ENCODE data around the gene TBCC. TPM values are rescaled to one million over a fixed set of nuclear protein-coding genes. Genes with fewer than 3 reads are reported as not detected.

Gene TBCC
- total and polyA plus RNA-seq, 4 donors: 6.9 to 13.5 (median 11.7) TPM

- no peak overlapping the region for H3K9ac ChIP-seq (ENCODE audit: low read depth in 1 of 2, low read length in 2 of 2)
- H3K4me1 ChIP-seq (ENCODE audit: control insufficient read depth in 4 of 4, insufficient read depth in 4 of 4, low read length in 3 of 4): no peaks in the 10 kb centered on the region
- no peaks in the 10 kb centered on the region for H3K9me3 ChIP-seq (ENCODE audit: control insufficient read depth in 4 of 4, low read length in 3 of 4)
- no peaks in the 10 kb centered on the region for H3K27me3 ChIP-seq (ENCODE audit: control insufficient read depth in 4 of 4, insufficient read depth in 4 of 4, low read length in 3 of 4)
- no peak overlapping the region for H3K27ac ChIP-seq (ENCODE audit: low read depth in 1 of 2, low read length in 2 of 2)
- DNase-seq (ENCODE audit: low spot score): no peak
- no peak overlapping the region for H3K4me3 ChIP-seq (ENCODE audit: low read depth in 1 of 3, low read length in 3 of 3)
- 92% methylated on average over 3 of the region's 3 CpGs for WGBS
- no peak for TF ChIP-seq SP1 (IDR thresholded peaks at IDR 0.05)
- no peak for TF ChIP-seq ATF3 (IDR thresholded peaks at IDR 0.05)
- TF ChIP-seq CTCF (IDR thresholded peaks at IDR 0.05; ENCODE audit: low read depth, low read length, missing input control): no peak
- no peak for TF ChIP-seq HNF4A (conservative IDR thresholded peaks at IDR 0.05)
- no peak for TF ChIP-seq ZBTB33 (IDR thresholded peaks at IDR 0.05)
- TF ChIP-seq MAX (IDR thresholded peaks at IDR 0.05): no peak
- no peak for TF ChIP-seq TAF1 (conservative IDR thresholded peaks at IDR 0.05)
- TF ChIP-seq JUND (IDR thresholded peaks at IDR 0.05): no peak
- TF ChIP-seq FOXA1 (IDR thresholded peaks at IDR 0.05): no peak
- TF ChIP-seq NR2F2 (IDR thresholded peaks at IDR 0.05): no peak
- no peak for TF ChIP-seq REST (IDR thresholded peaks at IDR 0.05)
- TF ChIP-seq GABPA (IDR thresholded peaks at IDR 0.05 in 1 of 2, conservative IDR thresholded peaks at IDR 0.05 in 1 of 2): no peak
- H3K36me3 ChIP-seq (ENCODE audit: control insufficient read depth in 4 of 4, insufficient read depth in 3 of 4, low read depth in 1 of 4, low read length in 3 of 4): peaks cover 0 to 1% (median 0%) of the 10 kb centered on the region in 4 donors
Measured at GRCh38 chr6:42762426-42762859, 16.5 kb upstream of the TBCC start.

GRCh38 chr6:42761287-42762067 is 15.6 kb upstream of the TBCC start:
- no peak overlapping the region for H3K4me3 ChIP-seq (ENCODE audit: low read depth in 1 of 3, low read length in 3 of 3)
- H3K27me3 ChIP-seq (ENCODE audit: control insufficient read depth in 4 of 4, insufficient read depth in 4 of 4, low read length in 3 of 4): no peaks in the 10 kb centered on the region
- H3K9ac ChIP-seq (ENCODE audit: low read depth in 1 of 2, low read length in 2 of 2): no peak overlapping the region
- no peaks in the 10 kb centered on the region for H3K4me1 ChIP-seq (ENCODE audit: control insufficient read depth in 4 of 4, insufficient read depth in 4 of 4, low read length in 3 of 4)
- no peak for DNase-seq (ENCODE audit: low spot score)
- no peak overlapping the region for H3K27ac ChIP-seq (ENCODE audit: low read depth in 1 of 2, low read length in 2 of 2)
- peaks cover 0 to 1% (median 0%) of the 10 kb centered on the region in 4 donors for H3K36me3 ChIP-seq (ENCODE audit: control insufficient read depth in 4 of 4, insufficient read depth in 3 of 4, low read depth in 1 of 4, low read length in 3 of 4)
- no peaks in the 10 kb centered on the region for H3K9me3 ChIP-seq (ENCODE audit: control insufficient read depth in 4 of 4, low read length in 3 of 4)
- 85% methylated on average over 8 of the region's 8 CpGs for WGBS
- TF ChIP-seq TAF1 (conservative IDR thresholded peaks at IDR 0.05) (no peak), ATF3 (IDR thresholded peaks at IDR 0.05) (no peak), NR2F2 (IDR thresholded peaks at IDR 0.05) (no peak), RAD21 (IDR thresholded peaks at IDR 0.05) (no peak), RXRA (IDR thresholded peaks at IDR 0.05) (no peak), FOXA1 (IDR thresholded peaks at IDR 0.05) (no peak), MAX (IDR thresholded peaks at IDR 0.05) (no peak), YY1 (IDR thresholded peaks at IDR 0.05) (no peak), HNF4A (conservative IDR thresholded peaks at IDR 0.05) (no peak), EGR1 (IDR thresholded peaks at IDR 0.05; ENCODE audit: low read depth in 2 of 2) (no peak), HNF4G (IDR thresholded peaks at IDR 0.05) (no peak), REST (IDR thresholded peaks at IDR 0.05) (no peak)
